WTC11 (cell line): ENCODE measurements around the gene PKDCC. TPM values are rescaled to one million over a fixed set of nuclear protein-coding genes. Genes with fewer than 3 reads are reported as not detected.

ENCODE experiments used
- ATAC-seq: fragments of 200-7000 bp; cut with Tn5 transposase; 2 replicates; pipeline ENCODE4 v1.10.0; 2021; ENCODE audit warnings: mild to moderate bottlenecking, moderate library complexity
- CTCF ChIA-PET: fragments of 300-600 bp; sonication (Branson Sonifier 250); formaldehyde crosslinking; loops from one replicate; lab custom pipeline; 2021; ENCODE audit warnings: antibody characterized with exemption; lab: Charles Lee
- POLR2A ChIA-PET: fragments of 350-600 bp; sonication (Branson Sonifier 250); formaldehyde crosslinking; loops from one replicate; lab custom pipeline; 2021; ENCODE audit warnings: antibody characterized with exemption; lab: Charles Lee
- DNase-seq: peaks from one replicate; pipeline ENCODE4 v3.0.0; 2021; ENCODE audit warnings: low spot score
- H3K27ac Mint-ChIP-seq: 2 replicates; pipeline ENCODE4 v1.8.0; 2021; ENCODE audit warnings: mixed read lengths
- H3K27me3 Mint-ChIP-seq: 2 replicates; pipeline ENCODE4 v1.8.0; 2021; ENCODE audit warnings: low read depth, mild to moderate bottlenecking, moderate library complexity, mixed read lengths
- H3K36me3 Mint-ChIP-seq: 2 replicates; pipeline ENCODE4 v1.8.0; 2021; ENCODE audit warnings: mixed read lengths
- H3K4me1 Mint-ChIP-seq: 2 replicates; pipeline ENCODE4 v1.8.0; 2022; ENCODE audit warnings: mixed read lengths
- H3K4me3 Mint-ChIP-seq: 2 replicates; pipeline ENCODE4 v1.8.0; 2021; ENCODE audit warnings: mild to moderate bottlenecking, moderate library complexity, mixed read lengths
- H3K9me3 Mint-ChIP-seq: 2 replicates; pipeline ENCODE4 v1.8.0; 2021; ENCODE audit warnings: mixed read lengths
- ATF1 ChIP-seq: sonication (generic); formaldehyde crosslinking; IDR thresholded peaks from 2 replicates; pipeline ENCODE4 v1.8.1; 2023; ENCODE audit warnings: mild to moderate bottlenecking, moderate library complexity, missing genetic modification reagents
- CBFB ChIP-seq: sonication (generic); formaldehyde crosslinking; IDR thresholded peaks from 2 replicates; pipeline ENCODE4 v1.8.1; 2022; ENCODE audit warnings: mild to moderate bottlenecking, low read depth, missing genetic modification reagents
- FOXK1 ChIP-seq: sonication (generic); formaldehyde crosslinking; IDR thresholded peaks from 2 replicates; pipeline ENCODE4 v1.8.0; 2022; ENCODE audit warnings: mild to moderate bottlenecking, moderate library complexity, missing genetic modification reagents
- FOXP1 ChIP-seq: sonication (generic); formaldehyde crosslinking; IDR thresholded peaks from 2 replicates; pipeline ENCODE4 v1.8.0; 2022; ENCODE audit warnings: missing genetic modification reagents, mild to moderate bottlenecking, moderate library complexity, borderline replicate concordance
- IRF2 ChIP-seq: sonication (generic); formaldehyde crosslinking; IDR thresholded peaks from 2 replicates; pipeline ENCODE4 v1.8.0; 2022; ENCODE audit warnings: low read depth, missing genetic modification reagents, borderline replicate concordance
- JAZF1 ChIP-seq: fragments of 250-450 bp; sonication (Bioruptor Pico); IDR thresholded peaks from 2 replicates; pipeline ENCODE4 v1.9.0; 2021; ENCODE audit warnings: moderate library complexity, mild to moderate bottlenecking, inconsistent platforms
- MYBL2 ChIP-seq: sonication (generic); formaldehyde crosslinking; IDR thresholded peaks from 2 replicates; pipeline ENCODE4 v1.8.1; 2023; ENCODE audit warnings: mild to moderate bottlenecking, moderate library complexity, missing genetic modification reagents
- SOX15 ChIP-seq: fragments of 250-450 bp; sonication (Bioruptor Pico); IDR thresholded peaks from 2 replicates; pipeline ENCODE4 v1.9.0; 2021; ENCODE audit warnings: mild to moderate bottlenecking
- SP1 ChIP-seq: sonication (generic); formaldehyde crosslinking; conservative IDR thresholded peaks from 2 replicates; pipeline ENCODE4 v1.8.1; 2022; ENCODE audit warnings: missing genetic modification reagents
- ZNF138 ChIP-seq: sonication (generic); formaldehyde crosslinking; conservative IDR thresholded peaks from 2 replicates; pipeline ENCODE4 v1.8.1; 2022; ENCODE audit warnings: mild to moderate bottlenecking, moderate library complexity, missing genetic modification reagents
- ZNF416 ChIP-seq: fragments of 250-450 bp; sonication (Bioruptor Pico); IDR thresholded peaks from 2 replicates; pipeline ENCODE4 v1.9.0; 2021; ENCODE audit warnings: mild to moderate bottlenecking, inconsistent platforms
- ZNF423 ChIP-seq: fragments of 250-450 bp; sonication (Bioruptor Pico); IDR thresholded peaks from 2 replicates; pipeline ENCODE4 v2.1.2; 2022; ENCODE audit warnings: mild to moderate bottlenecking, moderate library complexity
- total RNA-seq: library from RNA; stranded (reverse); gene quantifications from 3 replicates; pipeline ENCODE4 v1.2.3, GENCODE V29; 2021
- TF ChIP-seq, protein P1 (sequence below): fragments of 250-450 bp; sonication (Bioruptor Pico); IDR thresholded peaks from 2 replicates; pipeline ENCODE4 v1.9.0; 2021; ENCODE audit warnings: mild to moderate bottlenecking
- TF ChIP-seq, protein P2 (sequence below): fragments of 250-450 bp; sonication (Bioruptor Pico); conservative IDR thresholded peaks from 2 replicates; pipeline ENCODE4 v1.9.0; 2021; ENCODE audit warnings: mild to moderate bottlenecking
- TF ChIP-seq, protein P3 (sequence below): sonication (generic); formaldehyde crosslinking; IDR thresholded peaks from 2 replicates; pipeline ENCODE4 v1.8.1; 2023; ENCODE audit warnings: mild to moderate bottlenecking, missing genetic modification reagents
- TF ChIP-seq, protein P4 (sequence below): sonication (generic); formaldehyde crosslinking; IDR thresholded peaks from 2 replicates; pipeline ENCODE4 v1.8.0; 2023; ENCODE audit warnings: missing genetic modification reagents
- TF ChIP-seq, protein P5 (sequence below): sonication (generic); formaldehyde crosslinking; IDR thresholded peaks from 2 replicates; pipeline ENCODE4 v1.8.1; 2022; ENCODE audit warnings: low read depth, missing genetic modification reagents, borderline replicate concordance
- TF ChIP-seq, protein P6 (sequence below): sonication (generic); formaldehyde crosslinking; IDR thresholded peaks from 2 replicates; pipeline ENCODE4 v1.8.0; 2022; ENCODE audit warnings: mild to moderate bottlenecking, missing genetic modification reagents
- TF ChIP-seq, protein P7 (sequence below): fragments of 250-450 bp; sonication (Bioruptor Pico); IDR thresholded peaks from 2 replicates; pipeline ENCODE4 v1.9.0; 2021; ENCODE audit warnings: mild to moderate bottlenecking

PKDCC gene
- total RNA-seq, 1 experiment from 2014 or later, result 27.3 TPM

DNA sequence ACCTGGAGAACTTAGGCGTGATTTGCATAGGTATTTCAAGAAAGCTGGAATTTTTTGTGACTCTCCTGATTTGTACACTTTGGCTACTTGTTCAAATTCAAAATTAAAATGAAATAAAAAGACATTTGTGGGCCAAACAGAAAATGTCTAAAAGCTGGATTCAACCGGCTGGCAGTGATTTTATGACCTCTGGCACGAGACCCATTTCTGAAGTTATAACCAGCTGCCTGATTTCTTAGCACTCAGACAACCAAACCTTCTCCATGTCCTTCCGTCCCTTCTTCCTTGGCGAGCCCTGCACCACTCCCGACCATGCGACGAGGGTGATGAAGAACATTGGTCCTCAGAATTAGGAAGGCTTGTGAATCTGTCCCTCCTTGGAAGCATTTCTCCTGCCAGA lies 19.7 kb downstream of the PKDCC start (continued):
- TF ChIP-seq, protein P1, sequence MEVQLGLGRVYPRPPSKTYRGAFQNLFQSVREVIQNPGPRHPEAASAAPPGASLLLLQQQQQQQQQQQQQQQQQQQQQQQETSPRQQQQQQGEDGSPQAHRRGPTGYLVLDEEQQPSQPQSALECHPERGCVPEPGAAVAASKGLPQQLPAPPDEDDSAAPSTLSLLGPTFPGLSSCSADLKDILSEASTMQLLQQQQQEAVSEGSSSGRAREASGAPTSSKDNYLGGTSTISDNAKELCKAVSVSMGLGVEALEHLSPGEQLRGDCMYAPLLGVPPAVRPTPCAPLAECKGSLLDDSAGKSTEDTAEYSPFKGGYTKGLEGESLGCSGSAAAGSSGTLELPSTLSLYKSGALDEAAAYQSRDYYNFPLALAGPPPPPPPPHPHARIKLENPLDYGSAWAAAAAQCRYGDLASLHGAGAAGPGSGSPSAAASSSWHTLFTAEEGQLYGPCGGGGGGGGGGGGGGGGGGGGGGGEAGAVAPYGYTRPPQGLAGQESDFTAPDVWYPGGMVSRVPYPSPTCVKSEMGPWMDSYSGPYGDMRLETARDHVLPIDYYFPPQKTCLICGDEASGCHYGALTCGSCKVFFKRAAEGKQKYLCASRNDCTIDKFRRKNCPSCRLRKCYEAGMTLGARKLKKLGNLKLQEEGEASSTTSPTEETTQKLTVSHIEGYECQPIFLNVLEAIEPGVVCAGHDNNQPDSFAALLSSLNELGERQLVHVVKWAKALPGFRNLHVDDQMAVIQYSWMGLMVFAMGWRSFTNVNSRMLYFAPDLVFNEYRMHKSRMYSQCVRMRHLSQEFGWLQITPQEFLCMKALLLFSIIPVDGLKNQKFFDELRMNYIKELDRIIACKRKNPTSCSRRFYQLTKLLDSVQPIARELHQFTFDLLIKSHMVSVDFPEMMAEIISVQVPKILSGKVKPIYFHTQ, result no peak
- no peak for TF ChIP-seq JAZF1 (CRISPR knock-in tag)

DNA sequence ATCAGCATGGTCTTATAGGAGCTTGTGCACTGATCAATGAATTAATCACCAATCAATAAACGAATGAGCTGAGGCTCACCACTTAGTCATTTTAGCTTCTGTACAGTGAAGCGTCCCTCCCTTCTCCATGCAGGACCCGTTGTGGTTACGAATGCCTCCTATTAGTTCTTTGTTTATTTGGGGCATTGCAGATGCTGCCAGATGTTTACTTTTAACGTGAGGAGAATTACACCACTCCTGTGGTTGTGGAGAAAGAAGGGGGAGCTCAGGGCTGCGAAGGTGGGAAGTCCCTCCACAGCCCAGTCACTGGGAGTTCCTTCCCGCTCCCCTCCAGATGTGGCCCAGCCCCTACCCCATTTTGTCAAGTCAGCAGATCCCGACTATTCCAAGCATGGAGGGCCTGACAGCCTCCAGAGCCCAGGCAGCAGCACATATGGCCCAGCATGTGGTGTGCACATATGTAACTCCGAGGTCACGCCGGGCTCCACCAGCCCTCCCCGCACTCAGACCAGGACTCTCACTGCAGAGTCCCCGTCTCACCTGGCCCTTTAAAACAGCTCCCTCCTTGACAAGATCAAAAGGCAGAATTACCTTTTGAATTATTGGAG lies 20.9 kb downstream of the PKDCC start:
- TF ChIP-seq, protein P2, sequence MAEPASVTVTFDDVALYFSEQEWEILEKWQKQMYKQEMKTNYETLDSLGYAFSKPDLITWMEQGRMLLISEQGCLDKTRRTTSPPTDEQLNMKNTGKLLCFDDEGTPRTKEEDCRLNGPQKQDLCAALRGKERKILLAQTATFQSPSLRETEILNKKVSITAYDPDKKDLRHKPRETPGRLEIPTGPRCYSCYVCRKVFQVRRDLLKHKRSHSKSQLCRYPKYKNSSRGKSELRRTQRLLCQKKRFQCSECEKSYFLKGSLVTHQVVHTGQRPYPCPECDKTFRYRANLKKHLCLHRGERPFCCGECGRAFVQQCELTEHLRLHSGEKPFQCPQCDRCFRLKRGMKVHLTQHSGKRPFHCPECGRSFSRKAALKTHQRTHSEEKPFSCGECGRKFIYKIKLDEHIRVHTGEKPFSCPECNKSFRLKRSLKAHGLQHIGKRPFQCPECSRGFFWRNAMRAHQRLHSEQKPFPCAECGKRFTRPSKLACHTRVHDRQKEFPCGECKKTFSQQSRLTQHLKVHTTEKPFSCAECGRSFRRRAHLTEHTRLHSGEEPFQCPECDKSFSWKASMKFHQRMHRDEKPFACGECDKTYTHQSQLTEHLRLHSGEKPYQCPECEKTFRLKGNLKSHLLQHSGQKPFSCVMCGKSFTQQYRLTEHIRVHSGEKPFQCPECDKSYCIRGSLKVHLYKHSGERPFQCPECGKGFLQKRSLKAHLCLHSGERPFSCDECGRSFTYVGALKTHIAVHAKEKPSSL (CRISPR knock-in tag), result no peak
- TF ChIP-seq SP1 (CRISPR knock-in tag), result no peak
- no peak for TF ChIP-seq FOXK1 (CRISPR knock-in tag)
- no peak overlapping the region for H3K4me3 Mint-ChIP-seq
- H3K9me3 Mint-ChIP-seq, result no peaks in the 10 kb centered on the region
- CTCF ChIA-PET, result interaction anchor here (1.2 to 2.0 kb wide), 5 partner anchors 14 to 215 kb away, joined by 3 to 12 read pairs (median 5); no protein-coding TSS in a partner anchor
- peaks cover 21% of the 10 kb centered on the region for H3K4me1 Mint-ChIP-seq
- H3K27me3 Mint-ChIP-seq, result no peaks in the 10 kb centered on the region
- ATAC-seq (no peak), DNase-seq (no peak)
- H3K36me3 Mint-ChIP-seq, result no peaks in the 10 kb centered on the region
- POLR2A ChIA-PET, result no interaction called here
- H3K27ac Mint-ChIP-seq, result no peak overlapping the region

DNA sequence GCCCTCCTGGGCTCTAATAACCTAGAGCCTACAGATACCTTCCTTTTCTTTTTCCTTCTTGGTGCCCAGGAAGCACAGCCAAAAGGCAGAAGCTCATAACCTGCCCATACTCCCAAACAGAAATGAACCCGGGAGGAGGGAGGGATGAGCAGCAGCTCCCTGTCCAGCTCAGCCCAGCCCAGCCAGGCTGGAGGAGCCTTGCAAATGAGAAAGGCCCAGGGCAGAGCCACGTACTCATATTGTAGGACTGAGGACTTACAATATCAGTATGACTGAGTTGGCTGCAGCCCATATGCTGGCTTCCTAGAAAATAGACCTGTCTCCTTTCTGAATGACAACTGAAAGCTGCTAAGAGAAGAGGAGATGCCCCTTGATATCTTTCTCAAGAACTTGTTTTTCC lies 21.7 kb downstream of the PKDCC start:
- no peaks in the 10 kb centered on the region for H3K27me3 Mint-ChIP-seq
- H3K4me1 Mint-ChIP-seq, result peaks cover 24% of the 10 kb centered on the region
- DNase-seq (no peak), ATAC-seq (no peak)
- ChIA-PET CTCF (interaction anchor here (1.0 to 3.7 kb wide), 7 partner anchors 14 to 216 kb away, joined by 3 to 18 read pairs (median 5); no protein-coding TSS in a partner anchor), POLR2A (interaction anchor here (0.8 kb wide), 1 partner anchor 9 kb away, joined by 3 read pairs; no protein-coding TSS in a partner anchor)
- TF ChIP-seq, protein P3, sequence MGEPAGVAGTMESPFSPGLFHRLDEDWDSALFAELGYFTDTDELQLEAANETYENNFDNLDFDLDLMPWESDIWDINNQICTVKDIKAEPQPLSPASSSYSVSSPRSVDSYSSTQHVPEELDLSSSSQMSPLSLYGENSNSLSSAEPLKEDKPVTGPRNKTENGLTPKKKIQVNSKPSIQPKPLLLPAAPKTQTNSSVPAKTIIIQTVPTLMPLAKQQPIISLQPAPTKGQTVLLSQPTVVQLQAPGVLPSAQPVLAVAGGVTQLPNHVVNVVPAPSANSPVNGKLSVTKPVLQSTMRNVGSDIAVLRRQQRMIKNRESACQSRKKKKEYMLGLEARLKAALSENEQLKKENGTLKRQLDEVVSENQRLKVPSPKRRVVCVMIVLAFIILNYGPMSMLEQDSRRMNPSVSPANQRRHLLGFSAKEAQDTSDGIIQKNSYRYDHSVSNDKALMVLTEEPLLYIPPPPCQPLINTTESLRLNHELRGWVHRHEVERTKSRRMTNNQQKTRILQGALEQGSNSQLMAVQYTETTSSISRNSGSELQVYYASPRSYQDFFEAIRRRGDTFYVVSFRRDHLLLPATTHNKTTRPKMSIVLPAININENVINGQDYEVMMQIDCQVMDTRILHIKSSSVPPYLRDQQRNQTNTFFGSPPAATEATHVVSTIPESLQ, result no peak
- TF ChIP-seq, protein P4, sequence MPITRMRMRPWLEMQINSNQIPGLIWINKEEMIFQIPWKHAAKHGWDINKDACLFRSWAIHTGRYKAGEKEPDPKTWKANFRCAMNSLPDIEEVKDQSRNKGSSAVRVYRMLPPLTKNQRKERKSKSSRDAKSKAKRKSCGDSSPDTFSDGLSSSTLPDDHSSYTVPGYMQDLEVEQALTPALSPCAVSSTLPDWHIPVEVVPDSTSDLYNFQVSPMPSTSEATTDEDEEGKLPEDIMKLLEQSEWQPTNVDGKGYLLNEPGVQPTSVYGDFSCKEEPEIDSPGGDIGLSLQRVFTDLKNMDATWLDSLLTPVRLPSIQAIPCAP, result no peak
- TF ChIP-seq, protein P5, sequence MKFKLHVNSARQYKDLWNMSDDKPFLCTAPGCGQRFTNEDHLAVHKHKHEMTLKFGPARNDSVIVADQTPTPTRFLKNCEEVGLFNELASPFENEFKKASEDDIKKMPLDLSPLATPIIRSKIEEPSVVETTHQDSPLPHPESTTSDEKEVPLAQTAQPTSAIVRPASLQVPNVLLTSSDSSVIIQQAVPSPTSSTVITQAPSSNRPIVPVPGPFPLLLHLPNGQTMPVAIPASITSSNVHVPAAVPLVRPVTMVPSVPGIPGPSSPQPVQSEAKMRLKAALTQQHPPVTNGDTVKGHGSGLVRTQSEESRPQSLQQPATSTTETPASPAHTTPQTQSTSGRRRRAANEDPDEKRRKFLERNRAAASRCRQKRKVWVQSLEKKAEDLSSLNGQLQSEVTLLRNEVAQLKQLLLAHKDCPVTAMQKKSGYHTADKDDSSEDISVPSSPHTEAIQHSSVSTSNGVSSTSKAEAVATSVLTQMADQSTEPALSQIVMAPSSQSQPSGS (CRISPR knock-in tag), result no peak
- no peak for TF ChIP-seq ZNF416 (CRISPR knock-in tag)
- H3K9me3 Mint-ChIP-seq, result no peaks in the 10 kb centered on the region
- no peak overlapping the region for H3K4me3 Mint-ChIP-seq
- H3K36me3 Mint-ChIP-seq, result no peaks in the 10 kb centered on the region
- H3K27ac Mint-ChIP-seq, result no peak overlapping the region

DNA sequence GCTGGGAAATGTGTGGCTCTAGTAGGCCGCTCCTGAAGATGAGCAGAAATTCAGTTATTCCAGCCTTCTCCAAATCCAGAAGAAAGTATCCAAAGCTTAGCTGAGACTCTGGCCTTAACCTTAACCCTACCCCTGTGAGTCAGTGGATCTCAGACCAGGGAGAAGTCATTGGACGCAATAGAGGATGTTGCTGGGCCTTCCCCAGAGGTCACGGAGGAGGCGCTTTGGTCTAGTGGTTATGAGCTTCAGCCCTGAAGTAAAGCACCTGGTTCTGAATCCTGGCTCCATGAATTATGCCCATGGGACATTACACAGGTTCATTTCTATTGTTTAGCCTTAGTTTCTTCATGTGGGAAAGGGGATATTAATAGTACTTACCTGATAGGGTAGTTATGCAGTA lies 24.0 kb downstream of the PKDCC start:
- CTCF ChIA-PET, result interaction anchor here (0.8 to 3.7 kb wide), 9 partner anchors 10 to 201 kb away, joined by 3 to 18 read pairs (median 4); no protein-coding TSS in a partner anchor
- no peaks in the 10 kb centered on the region; the same call in 1 of the 2 replicates for H3K27me3 Mint-ChIP-seq

More for the DNA sequence above, 24.0 kb downstream of the PKDCC start:
- Mint-ChIP-seq H3K36me3 (no peaks in the 10 kb centered on the region), H3K4me1 (peaks cover 24% of the 10 kb centered on the region), H3K27ac (no peak overlapping the region), H3K9me3 (peaks cover 4% of the 10 kb centered on the region; the same call in 1 of the 2 replicates), H3K4me3 (no peak overlapping the region)
- POLR2A ChIA-PET, result no interaction called here
- TF ChIP-seq SOX15 (CRISPR knock-in tag), result no peak
- TF ChIP-seq ZNF138 (CRISPR knock-in tag), result no peak
- no peak for TF ChIP-seq IRF2
- TF ChIP-seq ATF1 (CRISPR knock-in tag), result no peak
- TF ChIP-seq, protein P6, sequence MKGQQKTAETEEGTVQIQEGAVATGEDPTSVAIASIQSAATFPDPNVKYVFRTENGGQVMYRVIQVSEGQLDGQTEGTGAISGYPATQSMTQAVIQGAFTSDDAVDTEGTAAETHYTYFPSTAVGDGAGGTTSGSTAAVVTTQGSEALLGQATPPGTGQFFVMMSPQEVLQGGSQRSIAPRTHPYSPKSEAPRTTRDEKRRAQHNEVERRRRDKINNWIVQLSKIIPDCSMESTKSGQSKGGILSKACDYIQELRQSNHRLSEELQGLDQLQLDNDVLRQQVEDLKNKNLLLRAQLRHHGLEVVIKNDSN (CRISPR knock-in tag), result no peak
- no peak for TF ChIP-seq FOXP1
- no peak for TF ChIP-seq CBFB
- TF ChIP-seq ZNF423 (CRISPR knock-in tag), result no peak
- no peak for TF ChIP-seq MYBL2
- TF ChIP-seq, protein P7, sequence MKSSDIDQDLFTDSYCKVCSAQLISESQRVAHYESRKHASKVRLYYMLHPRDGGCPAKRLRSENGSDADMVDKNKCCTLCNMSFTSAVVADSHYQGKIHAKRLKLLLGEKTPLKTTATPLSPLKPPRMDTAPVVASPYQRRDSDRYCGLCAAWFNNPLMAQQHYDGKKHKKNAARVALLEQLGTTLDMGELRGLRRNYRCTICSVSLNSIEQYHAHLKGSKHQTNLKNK (CRISPR knock-in tag), result no peak
- no peak for ATAC-seq
- DNase-seq, result no peak
